Measurements from ENCODE around the gene PFAS. TPM values are rescaled to one million over a fixed set of nuclear protein-coding genes. Genes with fewer than 3 reads are reported as not detected.
"Not testable (repeated sequence)": the region's sequence is repeated elsewhere in the genome, so short reads cannot be mapped to it uniquely, and the experiment has no call there.

The PFAS gene
- total and polyA plus RNA-seq, 7 donors = 1.4 to 22.2 (median 4.9) TPM

- peak; percentile 98 for DNase-seq
- intact Hi-C loops (cut with DNase I) = no loop called here
- TF ChIP-seq CTCF (IDR thresholded peaks at IDR 0.05) (no peak), POLR2AphosphoS5 (IDR thresholded peaks at IDR 0.05) (no peak), POLR2A (IDR thresholded peaks at IDR 0.05) (no peak), EP300 (IDR thresholded peaks at IDR 0.05) (no peak)
- H3K27ac ChIP-seq = peak within 1 kb of the TSS; percentile 77 to 85 (median 81)
- peaks cover 0 to 11% (median 7%) of the 10 kb centered on the region in 4 donors for H3K4me1 ChIP-seq
- peak within 1 kb of the TSS; percentile 49 to 54 (median 50) for H3K4me3 ChIP-seq
- H3K9me3 ChIP-seq = no peaks in the 10 kb centered on the region
- H3K36me3 ChIP-seq = no peaks in the 10 kb centered on the region
- no peaks in the 10 kb centered on the region for H3K27me3 ChIP-seq
- 1 to 2% methylated on average over 46 of the region's 46 CpGs for WGBS, 2 donors
Measured at GRCh38 chr17:8209907-8210760, 39.0 kb upstream of the PFAS start, which contains the start of gene AURKB. AURKB (minus strand) TSS chr17:8210575; CDS start chr17:8210224, 351 bp downstream.

DNA sequence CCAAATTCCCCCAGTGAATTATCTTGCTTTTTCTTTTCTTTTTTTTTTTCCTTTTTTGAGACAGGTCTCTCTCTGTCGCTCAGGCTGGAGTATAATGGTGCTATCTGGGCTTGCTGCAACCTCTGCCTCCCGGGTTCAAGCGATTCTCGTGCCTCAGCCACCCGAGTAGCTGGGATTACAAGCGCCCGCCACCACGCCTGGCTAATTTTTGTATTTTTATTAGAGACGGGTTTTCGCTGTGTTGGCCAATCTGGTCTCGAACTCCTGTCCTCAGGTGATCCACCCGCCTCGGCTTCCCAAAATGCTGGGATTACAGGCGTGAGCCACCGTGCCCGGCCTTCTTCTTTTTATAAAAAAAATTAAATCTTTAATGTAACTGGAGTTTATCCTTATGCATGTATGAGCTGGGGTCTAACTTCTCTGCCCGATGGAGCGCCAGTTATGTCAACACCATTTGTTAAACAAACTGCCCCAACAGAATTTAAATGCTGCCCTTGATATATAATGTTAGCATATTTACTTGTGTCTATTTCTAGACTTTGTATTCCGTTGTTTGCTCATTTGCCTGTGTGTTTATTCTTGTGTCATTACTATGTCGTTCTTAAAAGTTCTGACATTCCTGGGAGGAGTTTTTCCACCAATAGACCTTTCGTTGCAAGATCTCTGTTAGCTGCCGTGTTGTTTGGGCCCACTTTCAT, 38.2 kb upstream of the PFAS start:
- H3K4me1 ChIP-seq = peaks cover 0 to 11% (median 7%) of the 10 kb centered on the region in 4 donors

GRCh38 chr17:8212312-8213180, 36.5 kb upstream of the PFAS start:
- Histone ChIP-seq H3K4me1 (peaks cover 0 to 11% (median 7%) of the 10 kb centered on the region in 4 donors), H3K27ac (no peak overlapping the region), H3K36me3 (no peaks in the 10 kb centered on the region), H3K4me3 (no peak overlapping the region), H3K9me3 (no peaks in the 10 kb centered on the region), H3K27me3 (no peaks in the 10 kb centered on the region)
- TF ChIP-seq EP300 (IDR thresholded peaks at IDR 0.05) (no peak), POLR2AphosphoS5 (IDR thresholded peaks at IDR 0.05) (no peak), POLR2A (IDR thresholded peaks at IDR 0.05) (no peak), CTCF (IDR thresholded peaks at IDR 0.05) (no peak)
- intact Hi-C loops (cut with DNase I) = no loop called here
- no peak for DNase-seq
- 85 to 87% methylated on average over 14 of the region's 14 CpGs for WGBS, 2 donors

More for the DNA sequence above, 38.2 kb upstream of the PFAS start:
- DNase-seq = no peak
- no peak for TF ChIP-seq POLR2A (IDR thresholded peaks at IDR 0.05)
- TF ChIP-seq POLR2AphosphoS5 (IDR thresholded peaks at IDR 0.05) = no peak
- no peak for TF ChIP-seq CTCF (IDR thresholded peaks at IDR 0.05)
- no peak for TF ChIP-seq EP300 (IDR thresholded peaks at IDR 0.05)
- Histone ChIP-seq H3K9me3 (no peaks in the 10 kb centered on the region), H3K36me3 (no peaks in the 10 kb centered on the region), H3K27ac (peak overlapping the region; percentile 77 to 85 (median 81)), H3K27me3 (no peaks in the 10 kb centered on the region), H3K4me3 (peak overlapping the region; percentile 49 to 54 (median 50))
- WGBS, 2 donors = 8 to 19% methylated on average over 22 of the region's 22 CpGs
- intact Hi-C loops (cut with DNase I) = no loop called here

DNA sequence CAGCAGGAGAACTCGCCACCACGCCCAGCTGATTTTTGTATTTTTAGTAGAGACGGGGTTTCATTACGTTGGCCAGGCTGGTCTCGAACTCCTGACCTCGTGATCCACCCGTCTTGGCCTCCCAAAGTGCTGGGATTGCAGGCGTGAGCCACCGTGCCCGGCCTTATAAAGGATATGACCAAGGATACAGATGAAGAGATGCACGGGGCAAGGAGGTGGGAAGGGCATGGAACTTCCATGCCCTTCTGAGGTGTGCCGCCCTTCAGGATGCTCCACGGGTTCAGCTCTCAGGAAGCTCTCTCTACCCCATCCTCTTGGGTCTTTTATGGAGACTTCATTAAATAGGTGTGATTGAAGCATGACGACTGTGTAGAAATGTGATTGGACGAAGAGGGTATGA, 35.1 kb upstream of the PFAS start:
- H3K9me3 ChIP-seq; intact Hi-C loops (cut with DNase I); H3K27me3 ChIP-seq; H3K4me3 ChIP-seq; H3K27ac ChIP-seq; DNase-seq; H3K36me3 ChIP-seq: not testable (repeated sequence)
- 91% methylated on average over 15 of the region's 15 CpGs for WGBS, 2 donors
- peaks cover 0 to 11% (median 7%) of the 10 kb centered on the region in 4 donors for H3K4me1 ChIP-seq
